Erythroblast (primary cell): ENCODE measurements around the gene PPP2R2C.

ENCODE experiments used
- DNase-seq, 2 experiments: peaks; one replicate each; lab custom pipeline; 2025; lab: John Stamatoyannopoulos, UW
- GATA1 ChIP-seq: IDR thresholded peaks from 2 replicates; pipeline ENCODE4 v1.6.1; 2011; ENCODE audit warnings: low read depth, mild to moderate bottlenecking, control low read depth, low read length, moderate library complexity
- POLR2A ChIP-seq: IDR thresholded peaks from 2 replicates; pipeline ENCODE4 v1.6.1; 2011; ENCODE audit warnings: mild to moderate bottlenecking, low read length

Gene PPP2R2C

GRCh38 chr4:6283282-6283681 is 189.1 kb downstream of the PPP2R2C start:
- TF ChIP-seq GATA1 = no peak
- no peak for TF ChIP-seq POLR2A
- no peak for DNase-seq

GRCh38 chr4:6282314-6282771 is 190.1 kb downstream of the PPP2R2C start:
- TF ChIP-seq POLR2A = no peak
- TF ChIP-seq GATA1 = no peak
- DNase-seq = no peak

DNA sequence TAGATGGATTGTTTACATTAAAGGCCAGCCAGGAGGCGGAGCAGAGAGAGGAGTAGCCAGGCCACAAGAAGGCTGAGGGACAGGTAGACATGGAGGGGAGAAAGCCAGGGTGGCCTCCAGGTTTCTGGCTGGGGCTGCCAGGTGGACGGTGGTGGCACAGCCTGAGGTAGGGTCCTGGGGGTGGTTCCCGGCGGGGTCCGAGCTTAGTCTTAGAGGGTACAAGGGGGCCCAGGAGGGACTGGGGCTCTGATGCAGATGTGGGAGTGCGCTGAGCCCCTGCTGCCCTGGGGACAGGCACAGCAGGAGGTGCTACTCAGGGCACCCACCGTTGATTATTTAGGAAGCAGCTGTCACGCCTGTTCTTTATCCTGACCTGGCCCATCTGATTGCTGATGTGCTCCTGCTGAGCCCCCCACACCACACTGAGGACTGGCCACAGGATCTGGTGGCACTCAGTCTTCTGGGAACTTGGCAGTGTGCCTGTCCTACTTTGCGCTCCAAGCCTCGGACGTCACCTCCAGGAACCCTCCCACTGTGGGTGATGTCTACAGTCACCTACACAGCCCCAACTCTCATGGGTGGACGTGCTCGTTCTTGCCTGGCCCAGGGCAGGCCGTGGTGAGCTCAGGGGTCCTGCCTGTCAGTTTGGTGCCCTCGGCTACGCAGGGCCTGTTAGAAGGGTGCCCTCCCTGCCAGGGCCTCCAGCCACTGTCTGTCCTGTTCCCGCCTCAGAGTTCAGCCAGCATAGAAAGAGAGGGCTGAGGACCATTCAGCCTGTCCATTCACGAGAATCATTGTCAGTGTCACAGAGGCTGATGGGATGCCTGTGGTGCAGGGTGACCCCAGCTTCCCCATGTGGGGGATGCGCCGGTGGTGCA is 190.7 kb downstream of the PPP2R2C start:
- DNase-seq = no peak
- TF ChIP-seq GATA1 = no peak
- no peak for TF ChIP-seq POLR2A

- TF ChIP-seq POLR2A (no peak), GATA1 (no peak)
These were observed 191.9 kb downstream of the PPP2R2C start for GRCh38 chr4:6280365-6280996.

GRCh38 chr4:6279582-6280289 is 192.7 kb downstream of the PPP2R2C start:
- no peak for DNase-seq
- no peak for TF ChIP-seq POLR2A
- TF ChIP-seq GATA1 = no peak

More at GRCh38 chr4:6280365-6280996, 191.9 kb downstream of the PPP2R2C start:
- DNase-seq = no peak

DNA sequence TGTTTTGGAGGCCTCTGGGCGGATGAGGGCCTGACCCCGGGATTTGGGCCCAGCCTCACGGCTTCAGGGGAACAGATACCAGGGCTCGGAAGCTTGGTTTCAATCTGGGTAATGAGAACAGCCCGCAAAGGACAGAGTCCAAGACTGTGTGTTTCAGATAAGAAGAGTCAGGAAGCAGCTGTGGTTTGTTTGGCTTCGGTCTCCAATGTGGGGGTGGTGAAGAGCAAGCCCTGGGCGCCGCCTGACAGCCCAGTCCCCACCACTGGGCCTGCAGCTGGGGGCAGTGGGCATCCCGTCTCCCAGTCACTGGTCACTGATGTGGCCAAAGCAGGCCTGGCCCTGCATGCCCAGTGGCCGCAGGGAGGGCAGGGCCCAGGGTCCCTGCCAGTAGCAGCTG is 193.6 kb downstream of the PPP2R2C start:
- TF ChIP-seq POLR2A (no peak), GATA1 (no peak)
- no peak for DNase-seq

DNA sequence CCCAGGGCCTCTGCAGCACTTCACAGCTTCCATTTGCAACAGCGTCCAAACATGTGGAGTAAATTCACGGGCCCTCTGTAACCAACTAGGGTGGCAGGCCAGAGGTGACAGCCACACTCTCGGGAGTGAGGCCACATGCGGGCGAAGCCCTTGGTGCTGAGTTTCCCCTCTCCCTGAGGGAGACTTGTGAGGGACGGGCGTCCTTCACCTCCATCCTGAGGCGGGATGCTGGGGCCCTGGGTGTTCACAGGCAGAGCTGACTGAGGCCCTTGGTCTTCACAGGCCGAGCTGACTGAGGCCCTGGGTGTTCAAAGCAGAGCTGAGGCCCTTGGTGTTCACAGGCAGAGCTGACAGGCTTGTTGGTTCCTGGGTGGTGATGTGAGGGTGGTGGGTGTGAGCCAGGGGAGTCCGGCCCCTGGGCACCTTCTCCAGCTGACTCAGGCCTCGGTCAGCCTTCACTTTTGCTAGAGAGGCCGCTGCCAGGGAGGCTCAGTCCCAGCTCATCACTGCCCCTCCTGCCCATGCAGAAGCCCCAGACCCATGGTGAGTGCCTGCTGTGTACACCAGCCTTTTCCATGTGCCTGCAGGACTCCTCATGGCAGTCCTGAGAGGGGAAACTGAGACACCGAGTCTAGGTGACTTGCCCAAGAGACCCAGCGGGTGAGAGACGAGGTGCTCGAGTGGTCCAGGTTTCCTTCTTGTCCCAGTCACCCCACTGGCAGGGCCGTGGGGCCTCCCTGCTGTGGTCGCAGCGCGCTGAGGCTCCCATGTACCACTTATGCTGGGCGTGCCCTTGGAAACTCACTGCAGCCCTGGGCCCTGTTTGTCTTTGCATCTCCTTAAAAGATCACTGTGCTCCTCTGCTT is 194.2 kb downstream of the PPP2R2C start:
- no peak for DNase-seq
- TF ChIP-seq GATA1 (no peak), POLR2A (no peak)

DNA sequence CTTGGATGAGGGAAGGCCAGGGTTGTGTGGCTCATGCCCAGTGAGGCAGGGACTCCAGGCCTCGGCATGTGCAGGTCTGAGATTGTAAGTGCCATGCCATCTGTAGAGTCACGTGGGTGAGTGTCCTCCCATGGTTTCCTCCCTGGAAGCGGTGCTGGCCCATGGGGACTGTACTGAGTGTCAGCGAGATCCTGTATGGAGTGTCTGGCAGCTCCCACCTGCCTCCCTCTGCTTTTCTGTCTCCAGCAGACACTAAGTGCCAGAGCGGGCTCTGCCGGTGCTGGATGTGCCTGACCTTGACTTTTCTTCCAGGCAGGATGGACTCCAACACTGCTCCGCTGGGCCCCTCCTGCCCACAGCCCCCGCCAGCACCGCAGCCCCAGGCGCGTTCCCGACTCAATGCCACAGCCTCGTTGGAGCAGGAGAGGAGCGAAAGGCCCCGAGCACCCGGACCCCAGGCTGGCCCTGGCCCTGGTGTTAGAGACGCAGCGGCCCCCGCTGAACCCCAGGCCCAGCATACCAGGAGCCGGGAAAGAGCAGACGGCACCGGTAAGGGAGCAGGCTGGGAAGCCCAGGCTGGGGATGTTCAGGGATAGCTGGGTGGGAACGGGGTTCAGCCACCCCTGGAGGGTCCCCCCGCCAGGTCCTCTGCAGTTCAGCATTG is 195.1 kb downstream of the PPP2R2C start:
- TF ChIP-seq POLR2A (no peak), GATA1 (no peak)
- DNase-seq = no peak

DNA sequence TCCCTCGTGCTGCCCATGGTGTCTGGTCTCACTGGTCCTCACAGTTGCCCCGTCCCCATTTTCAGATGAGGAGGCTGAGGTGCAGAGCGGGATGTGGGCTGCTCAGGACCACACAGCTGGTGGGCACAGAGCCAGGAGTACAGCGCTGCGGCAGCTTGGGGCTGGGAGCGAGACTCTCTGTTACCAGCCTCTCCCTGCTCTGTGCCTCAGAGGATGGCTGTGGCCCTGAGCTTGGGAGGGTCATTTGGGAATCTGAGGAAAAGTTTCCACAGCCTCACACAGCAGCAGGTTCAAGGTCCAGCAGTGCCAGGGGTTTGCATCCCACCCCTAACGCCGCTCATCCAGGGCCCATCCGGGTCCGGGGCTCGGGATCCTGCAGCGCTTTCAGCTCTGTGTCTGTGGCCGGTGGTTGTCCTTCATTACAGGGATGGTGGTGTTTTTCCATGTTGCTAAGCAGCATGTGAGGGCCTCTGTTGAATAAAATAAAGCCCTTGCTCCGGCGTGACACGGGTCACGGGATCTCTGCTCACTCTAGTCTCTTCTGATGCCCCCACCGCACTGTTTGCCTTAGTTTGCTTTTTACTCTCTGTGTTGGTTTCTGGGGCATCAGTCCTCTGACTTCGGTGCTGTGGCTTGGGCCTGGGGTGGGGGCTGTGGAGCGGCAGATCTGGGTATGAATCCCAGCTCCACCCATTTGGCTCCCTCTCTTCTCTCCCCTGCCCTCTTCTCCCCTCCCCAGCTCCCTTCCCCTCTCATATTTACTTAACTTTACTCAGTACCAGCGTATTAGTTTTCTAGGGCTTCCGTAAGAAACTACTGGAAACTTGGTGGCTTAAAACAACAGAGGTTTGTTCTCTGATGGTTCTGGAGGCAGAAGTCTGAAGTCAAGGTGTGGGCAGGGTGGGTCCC is 196.3 kb downstream of the PPP2R2C start:
- DNase-seq = no peak
- TF ChIP-seq GATA1 = no peak

GRCh38 chr4:6275351-6275750 is 197.1 kb downstream of the PPP2R2C start:
- DNase-seq = no peak
- TF ChIP-seq POLR2A = no peak
- no peak for TF ChIP-seq GATA1

DNA sequence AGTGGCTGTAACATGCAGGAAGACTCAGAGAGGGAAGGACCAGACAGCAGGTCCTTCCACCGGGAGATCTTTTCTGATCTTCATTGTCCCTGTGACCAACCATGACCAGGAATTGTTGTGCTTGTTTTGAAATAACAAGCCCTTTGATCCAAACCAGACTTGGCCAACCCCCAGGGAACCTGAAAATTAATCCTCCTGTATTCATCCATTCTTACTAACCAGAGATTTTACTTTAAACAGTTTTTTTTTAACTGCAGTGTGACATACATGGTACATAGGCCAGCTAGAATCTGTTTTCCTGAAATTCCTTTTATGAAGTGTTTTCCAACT is 198.8 kb downstream of the PPP2R2C start:
- DNase-seq = no peak
- TF ChIP-seq GATA1 (no peak), POLR2A (no peak)
